NCI-H1105 treated with DMSO at 0.1 percent for 48 hours (cell line): ENCODE results near the gene ADD1.

Experiments
- DNase-seq: peaks from one replicate; lab custom pipeline; 2025; lab: John Stamatoyannopoulos, UW

The ADD1 gene

DNA sequence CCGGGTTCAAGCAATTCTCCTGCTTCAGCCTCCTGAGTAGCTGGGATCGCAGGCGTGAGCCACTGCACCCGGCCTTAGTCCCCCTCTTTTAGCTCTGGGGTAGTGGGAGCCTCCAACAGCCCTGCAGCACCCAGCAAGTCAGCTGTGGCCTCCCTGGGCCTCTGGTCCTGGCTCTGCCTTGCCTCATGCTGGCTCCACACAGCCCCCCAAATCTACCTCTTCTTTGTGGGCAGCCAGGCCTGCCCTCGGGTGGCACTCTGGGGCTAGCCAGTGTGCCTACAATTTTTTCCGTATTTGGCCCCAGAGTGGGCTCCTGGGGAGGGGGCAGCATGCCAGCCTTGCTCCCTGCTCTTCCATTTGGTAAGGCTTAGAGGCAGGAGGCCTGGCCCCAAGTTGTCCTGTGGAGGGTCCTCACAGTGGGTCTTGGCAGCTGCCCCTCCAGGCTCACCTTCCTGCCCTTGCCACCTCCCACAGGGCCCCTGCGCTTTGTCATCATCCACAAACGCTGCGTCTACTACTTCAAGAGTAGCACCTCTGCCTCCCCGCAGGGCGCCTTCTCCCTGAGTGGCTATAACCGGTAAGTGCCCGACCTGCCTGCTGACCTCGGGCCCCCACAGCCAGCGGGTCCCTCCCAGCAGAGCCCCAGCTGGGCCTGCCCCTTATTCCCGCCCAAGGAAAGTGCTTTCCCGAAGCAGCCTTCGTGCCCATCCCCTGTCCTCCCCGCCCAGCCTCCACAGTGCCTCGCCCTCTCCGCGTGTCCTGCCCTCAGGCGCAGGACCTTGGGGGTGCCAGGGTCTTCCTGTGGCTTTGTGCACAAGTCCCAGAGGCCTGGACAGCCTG lies 21.0 kb upstream of the ADD1 start:
- no peak for DNase-seq

DNA sequence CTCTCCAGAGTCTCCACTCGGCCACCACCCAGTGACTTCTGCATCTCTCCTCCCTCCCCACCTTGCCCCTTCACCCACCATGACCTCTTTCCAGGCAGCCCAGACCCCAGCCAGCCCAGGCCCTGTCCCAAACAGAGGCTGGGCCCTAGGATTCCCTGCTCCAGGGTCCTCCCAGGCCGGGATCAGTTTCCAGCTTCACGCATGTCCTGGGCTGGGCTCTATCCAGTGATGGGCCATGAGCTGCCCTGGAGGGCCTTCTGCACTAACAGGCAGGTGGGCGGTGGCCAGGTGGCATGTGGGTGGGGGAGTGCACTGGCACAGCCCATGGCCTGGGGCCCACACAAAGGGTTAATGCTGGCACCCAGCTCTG lies 20.4 kb upstream of the ADD1 start:
- no peak for DNase-seq

DNA sequence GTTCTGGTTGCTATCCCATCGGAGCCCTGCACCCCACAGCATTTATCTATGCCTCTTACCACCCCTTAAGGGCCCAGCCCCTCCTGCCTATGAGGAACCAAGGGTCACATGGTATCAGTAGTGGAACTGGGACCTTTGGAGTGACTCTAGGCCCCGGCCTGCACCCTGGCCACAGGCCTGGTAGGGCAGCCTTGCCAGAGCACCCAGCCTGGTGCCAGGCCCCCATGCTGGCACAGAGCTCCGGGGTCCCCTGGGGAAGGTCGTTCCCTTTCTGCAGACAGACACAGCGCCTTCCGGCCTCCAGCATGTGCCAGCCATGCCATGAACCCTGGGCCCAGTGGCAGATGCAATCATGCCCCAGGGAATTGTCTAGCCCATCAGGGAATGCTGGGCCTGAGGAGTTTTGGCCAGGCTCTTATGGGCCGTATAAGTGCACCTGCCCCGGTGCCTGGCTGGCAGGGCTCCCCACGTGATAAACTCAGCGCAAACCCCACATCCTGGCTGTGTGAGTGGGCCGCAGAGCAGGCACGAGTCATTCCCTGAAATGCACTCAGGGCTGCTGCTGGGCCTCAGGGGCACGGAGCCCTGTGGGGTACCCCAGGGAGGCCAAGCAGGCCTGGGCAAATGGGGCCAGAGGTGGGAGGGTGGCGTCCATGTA lies 19.8 kb upstream of the ADD1 start:
- DNase-seq, result no peak

DNA sequence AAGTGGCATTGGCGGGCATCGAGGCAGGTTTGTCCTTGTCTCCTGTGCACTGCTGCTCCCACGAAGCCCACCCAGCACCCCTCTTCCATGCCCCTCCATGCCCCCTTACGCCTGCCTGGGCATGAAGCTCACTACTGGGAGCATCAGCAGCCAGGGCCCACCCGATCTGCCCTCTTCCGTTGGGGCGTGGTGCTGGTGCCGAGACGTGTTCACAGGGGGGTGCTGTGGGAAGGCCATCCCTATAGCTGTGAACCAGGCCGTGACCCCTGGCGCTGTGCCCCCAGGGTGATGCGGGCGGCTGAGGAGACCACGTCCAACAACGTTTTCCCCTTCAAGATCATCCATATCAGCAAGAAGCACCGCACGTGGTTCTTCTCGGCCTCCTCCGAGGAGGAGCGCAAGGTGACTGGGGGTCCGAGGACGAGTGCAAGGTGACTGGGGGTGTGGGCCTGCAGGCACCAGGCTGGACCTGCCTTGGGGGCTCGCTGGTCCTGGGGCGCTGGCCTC lies 19.3 kb upstream of the ADD1 start:
- no peak for DNase-seq

DNA sequence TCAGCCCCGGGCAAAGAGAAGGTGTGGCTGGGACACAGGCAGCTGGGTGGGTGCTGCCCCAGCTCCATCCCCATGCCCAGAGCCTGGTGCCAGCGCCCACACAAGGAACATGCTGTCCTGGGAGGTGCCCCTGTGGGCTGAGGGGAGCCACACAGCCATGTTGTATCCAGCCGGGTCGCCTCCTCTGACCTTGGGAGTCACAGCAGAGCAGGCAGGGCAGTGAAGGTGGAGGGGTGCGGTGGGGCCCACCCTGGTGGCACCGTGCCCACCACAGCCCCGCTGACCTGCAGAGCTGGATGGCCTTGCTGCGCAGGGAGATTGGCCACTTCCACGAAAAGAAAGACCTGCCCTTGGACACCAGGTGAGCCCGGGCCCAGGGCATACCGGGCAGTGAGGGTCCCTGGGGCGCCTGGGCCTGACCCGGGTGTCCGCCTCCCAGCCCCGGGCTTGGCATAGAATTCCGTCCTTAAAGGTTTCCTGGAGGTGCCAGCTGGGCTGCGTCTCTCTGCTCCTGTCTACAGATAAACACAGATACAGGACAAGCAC lies 18.7 kb upstream of the ADD1 start:
- no peak for DNase-seq

DNA sequence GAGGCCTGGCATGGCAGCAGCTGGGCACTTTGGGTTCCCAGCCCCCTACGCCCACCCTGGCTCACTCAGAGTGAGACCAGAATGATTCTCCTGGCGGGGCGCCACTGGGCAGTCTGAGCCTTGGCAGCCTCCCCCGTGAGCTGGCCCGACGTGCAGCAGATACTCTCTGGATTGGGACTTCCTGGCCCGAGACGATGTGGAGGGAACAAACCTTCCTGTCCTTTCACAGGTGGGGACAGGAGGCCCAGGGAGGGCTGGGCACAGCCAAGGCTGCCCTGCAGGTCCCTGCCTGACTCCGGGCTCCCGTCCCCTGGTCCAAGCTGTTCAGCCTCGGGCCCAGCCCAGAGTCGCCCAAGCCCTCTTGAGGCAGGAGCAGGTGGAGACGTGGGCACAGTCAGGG lies 17.9 kb upstream of the ADD1 start:
- DNase-seq, result no peak

DNA sequence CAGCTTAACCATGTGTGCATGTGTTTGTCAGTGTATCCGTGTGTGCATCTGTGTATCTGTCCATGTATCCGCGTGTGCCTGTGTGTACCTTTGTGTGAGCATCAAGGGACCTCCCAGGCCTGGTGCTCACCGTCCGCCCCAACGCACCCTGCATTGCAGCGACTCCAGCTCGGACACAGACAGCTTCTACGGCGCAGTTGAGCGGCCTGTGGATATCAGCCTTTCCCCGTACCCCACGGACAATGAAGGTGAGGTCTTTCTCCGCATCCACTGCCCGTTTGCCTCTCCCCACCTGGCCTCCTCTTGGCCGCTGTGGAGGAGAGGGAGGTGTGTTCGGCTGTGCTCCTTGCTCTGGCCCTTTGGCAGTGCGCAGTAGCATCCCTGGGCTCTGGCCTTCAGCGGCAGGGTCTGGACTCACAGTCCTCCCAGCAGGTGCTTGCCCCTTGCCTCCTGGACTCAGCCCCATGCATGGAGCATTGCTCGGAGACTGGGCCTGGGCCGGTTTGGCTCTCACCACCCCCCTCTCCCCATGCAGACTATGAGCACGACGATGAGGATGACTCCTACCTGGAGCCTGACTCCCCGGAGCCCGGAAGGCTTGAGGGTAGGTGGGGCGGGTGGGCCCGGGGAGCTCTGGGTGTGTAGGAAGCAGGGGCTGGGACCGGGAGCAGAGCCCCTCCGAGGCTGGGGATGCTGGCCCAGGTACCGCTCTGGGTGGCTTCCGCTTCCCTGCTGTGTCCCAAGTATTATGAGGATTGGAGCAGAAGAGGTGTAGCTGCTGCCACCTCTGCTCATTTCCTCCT lies 16.4 kb upstream of the ADD1 start:
- DNase-seq, result no peak

DNA sequence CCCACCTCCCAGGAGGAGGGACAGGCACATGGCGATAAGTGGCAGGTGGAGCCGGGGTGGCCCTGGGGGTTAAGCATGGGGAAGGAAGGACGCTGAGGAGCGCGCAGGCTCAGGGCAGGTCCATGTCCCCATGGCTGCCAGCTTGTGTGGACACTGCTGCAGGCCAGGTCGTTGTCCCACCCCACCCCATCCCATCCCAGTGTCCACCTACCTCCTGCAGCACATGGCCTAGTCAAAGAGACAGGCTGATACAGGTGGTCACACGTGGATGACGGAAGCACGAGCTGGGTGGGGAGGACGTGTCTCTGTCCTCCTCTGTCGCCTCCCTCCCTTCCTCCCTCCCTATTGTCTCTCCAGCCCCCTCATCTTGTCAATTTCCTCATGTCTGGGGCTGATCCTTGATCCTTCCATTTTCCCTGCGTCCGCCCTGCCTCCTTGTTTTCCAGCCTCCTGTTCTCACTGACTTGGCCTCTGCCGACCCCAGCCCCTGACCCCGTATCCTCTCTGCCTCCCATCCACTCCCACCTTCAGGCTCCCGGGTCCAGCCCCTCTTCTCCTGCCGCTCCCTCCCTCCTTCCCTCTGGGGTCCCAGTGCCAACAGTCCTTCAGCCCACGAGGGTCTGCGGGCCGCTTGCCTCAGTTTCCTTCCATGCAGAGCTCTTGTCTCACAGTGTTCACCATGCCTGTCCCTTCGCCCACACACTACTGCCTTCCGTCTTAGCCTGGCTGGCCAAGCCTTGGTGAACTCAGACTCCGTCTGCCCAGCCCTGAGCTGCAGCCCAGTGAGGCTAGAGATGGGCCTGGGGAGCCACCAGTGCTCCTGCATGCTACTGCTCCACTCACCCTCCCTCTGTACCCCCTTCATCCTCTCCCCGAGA lies 15.5 kb upstream of the ADD1 start:
- no peak for DNase-seq

DNA sequence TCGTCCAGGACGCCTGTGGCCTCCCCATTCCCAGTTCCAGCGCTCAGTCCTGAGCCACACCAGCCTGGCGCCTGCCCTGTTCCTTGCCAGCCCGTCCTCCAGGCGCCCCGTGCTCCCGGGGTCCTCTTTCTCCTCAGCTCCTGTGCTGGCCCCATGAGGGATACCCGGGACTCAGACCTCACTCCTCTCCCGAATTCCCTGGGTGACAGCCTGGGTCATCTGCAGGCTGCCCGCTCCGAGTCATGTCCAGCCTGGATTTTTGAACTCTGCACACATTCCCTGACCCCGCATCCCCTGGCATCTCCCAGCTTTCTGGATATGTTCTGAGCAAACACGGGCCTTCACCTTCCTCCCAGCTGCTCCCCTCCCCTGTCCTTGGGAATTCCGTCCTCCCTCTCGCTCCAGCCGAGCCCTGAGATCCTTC lies 14.9 kb upstream of the ADD1 start:
- no peak for DNase-seq

DNA sequence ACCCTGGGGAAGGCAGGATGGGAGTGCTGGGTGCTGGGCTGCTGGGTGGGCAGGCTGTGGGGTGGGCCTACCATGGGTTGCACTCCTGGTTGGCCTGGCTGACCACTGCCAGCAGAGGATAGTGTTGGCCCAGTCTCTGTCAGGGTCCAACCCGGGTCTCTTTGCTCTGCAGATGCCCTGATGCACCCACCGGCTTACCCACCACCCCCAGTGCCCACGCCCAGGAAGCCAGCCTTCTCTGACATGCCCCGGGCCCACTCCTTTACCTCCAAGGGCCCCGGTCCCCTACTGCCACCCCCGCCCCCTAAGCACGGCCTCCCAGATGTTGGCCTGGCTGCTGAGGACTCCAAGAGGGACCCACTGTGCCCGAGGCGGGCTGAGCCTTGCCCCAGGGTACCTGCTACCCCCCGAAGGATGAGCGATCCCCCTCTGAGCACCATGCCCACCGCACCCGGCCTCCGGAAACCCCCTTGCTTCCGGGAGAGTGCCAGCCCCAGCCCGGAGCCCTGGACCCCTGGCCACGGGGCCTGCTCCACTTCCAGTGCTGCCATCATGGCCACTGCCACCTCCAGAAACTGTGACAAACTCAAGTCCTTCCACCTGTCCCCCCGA lies 14.2 kb upstream of the ADD1 start:
- no peak for DNase-seq

DNA sequence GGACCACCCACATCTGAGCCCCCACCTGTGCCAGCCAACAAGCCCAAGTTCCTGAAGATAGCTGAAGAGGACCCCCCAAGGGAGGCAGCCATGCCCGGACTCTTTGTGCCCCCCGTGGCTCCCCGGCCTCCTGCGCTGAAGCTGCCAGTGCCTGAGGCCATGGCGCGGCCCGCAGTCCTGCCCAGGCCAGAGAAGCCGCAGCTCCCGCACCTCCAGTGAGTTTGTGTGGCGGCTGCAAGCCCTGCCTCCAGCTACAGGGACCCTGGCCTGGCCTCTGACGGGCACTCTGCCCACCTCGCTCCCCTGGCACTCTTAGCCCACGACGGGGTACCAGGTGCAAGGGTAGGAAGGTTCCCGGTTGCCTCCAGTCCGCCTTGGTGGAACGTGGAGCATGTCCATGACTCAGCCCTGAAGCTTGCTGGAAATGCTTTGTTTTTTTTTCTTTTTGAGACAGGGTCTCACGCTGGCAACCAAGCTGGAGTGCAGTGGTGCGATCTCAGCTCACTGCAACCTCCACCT lies 13.7 kb upstream of the ADD1 start:
- no peak for DNase-seq

DNA sequence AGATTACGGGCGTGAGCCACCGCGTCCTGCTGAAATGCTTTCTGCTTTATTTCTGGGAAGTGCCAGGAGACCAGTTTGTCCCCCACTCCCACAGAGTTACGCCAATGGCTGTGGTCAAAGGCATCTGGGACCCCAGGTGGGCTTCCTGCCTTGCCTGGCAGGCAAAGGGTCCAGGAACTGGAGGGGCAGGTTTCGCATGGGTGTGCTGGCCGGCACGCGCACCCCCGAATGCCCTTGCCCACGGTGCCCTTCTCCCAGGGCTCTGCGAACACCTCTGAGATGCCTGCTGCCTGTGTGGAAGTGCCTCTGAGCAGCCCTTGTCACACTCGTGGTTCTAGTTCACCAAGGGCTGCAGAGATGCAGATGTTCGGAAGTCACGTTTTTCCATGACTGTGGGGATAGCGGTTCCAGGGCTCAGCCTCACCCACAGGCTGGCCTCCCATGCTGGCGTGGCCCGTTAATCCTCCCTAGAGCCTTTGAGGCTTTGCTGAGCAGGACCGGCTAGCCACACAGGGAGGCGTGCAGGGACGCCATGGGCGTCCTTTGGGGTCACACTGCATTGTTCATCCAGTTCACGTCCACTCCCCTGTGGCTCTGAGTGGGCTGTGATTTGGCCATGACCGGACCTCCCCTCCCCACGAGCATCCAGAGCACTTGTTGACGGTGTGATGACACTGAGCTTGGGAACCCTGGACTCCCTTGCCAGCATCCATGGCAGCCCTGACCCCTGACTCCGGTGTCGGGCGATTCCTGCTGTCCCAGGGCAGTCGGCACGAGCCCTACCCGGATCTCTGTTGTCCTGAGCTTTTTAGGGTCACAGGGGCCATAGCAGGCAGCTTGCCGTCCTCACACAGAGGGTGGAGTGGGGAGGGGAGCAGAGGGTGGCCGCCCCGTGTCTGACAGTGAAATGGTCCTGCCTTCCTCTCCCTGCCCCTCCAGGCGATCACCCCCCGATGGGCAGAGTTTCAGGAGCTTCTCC lies 12.7 kb upstream of the ADD1 start:
- DNase-seq, result no peak

DNA sequence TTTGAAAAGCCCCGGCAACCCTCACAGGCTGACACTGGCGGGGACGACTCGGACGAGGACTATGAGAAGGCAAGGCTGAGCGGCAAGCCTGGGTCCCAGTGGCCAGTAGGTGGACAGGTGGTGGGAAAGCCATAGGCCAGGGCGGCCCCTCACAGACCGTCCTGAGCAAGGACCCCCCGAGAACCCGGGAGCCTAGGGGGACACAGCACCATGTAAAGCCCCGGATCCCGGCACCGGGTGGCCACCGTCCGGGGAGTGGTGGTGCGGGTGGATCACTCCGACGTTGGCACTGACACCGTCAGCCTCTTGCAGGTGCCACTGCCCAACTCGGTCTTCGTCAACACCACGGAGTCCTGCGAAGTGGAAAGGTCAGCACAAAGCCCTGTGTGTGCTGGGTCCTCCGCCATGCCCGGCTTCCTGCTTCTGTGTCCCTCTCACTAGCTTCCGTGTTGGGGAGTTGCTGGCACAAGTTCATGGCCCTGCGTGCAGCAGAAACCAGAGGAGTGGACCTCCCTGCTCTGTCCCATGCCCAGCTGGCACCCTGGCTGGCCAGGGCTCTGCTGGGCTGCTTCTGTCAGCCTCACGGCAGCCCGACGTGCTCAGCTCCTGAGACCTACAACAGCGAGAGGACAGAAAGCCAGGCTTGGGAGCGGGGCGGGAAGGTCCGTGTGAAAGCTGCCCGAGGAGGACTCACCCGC lies 11.9 kb upstream of the ADD1 start:
- no peak for DNase-seq

DNA sequence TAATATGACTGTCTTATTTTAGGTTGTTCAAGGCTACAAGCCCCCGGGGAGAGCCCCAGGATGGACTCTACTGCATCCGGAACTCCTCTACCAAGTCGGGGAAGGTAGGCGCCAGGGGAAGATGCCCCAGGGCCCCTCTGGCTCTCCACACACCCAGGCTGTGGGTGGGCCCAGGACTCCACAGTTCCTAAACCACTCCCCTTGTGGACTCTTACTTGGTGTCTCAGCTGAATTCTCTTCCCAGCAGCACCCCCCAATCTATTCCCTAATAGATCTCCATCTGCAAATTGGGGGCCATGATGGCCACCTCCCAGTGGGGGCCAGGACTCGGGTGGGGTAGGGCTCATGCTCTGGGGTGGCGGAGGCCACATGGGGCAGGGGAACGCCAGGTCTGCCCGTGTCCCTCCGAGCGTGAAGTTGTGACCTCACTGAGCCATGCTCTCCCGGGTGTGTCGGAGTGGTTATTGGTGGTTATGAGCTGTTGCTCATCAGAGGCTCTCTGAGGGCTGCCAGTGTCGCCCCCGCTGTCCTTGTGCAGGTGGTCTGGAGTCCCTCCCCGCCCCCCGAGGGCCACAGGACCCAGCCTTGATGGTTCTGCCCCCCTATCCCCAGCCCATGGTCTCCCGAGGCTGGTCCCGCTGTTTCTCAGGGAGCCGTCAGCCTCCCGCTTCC lies 11.2 kb upstream of the ADD1 start:
- DNase-seq, result no peak

DNA sequence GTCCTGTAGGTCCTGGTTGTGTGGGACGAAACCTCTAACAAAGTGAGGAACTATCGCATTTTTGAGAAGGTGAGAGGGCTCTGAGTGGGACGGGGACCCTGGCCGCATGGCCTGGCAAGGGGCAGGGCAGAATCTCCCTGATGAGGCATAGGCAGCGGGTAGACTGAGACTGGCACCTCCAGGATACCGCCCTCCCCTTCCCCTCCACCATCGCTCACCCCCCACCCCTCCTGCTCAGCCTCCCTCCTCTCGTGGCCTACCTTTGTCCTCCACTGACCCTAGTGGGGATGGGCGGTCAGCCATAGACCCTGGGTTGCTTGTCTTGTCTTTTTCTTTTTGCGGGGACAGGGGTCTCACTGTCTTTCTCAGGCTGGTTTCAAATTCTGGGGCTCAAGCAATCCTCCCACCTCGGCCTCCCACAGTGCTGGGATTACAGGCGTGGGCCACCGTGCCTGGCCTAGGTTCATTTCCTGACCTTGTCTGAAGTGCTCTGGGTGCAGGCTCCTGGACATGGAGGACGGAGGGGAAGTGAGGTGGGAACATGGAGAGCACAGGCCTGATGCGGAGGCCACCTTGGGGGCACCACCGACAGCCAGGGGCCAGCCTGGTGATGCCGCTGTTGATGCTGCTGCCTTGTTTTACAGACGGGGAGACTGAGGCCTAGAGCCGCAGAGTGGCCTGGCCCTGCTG lies 10.5 kb upstream of the ADD1 start:
- no peak for DNase-seq

DNA sequence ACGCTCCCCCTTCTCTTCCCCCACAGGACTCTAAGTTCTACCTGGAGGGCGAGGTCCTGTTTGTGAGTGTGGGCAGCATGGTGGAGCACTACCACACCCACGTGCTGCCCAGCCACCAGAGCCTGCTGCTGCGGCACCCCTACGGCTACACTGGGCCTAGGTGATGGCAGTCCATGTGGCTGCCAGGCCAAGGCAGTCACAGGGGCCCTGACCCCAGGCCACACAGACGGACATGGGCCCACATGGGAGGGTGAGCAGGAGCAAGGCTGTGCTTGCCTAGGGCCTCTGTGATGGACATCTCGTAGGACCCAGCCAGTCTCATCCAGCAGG lies 10.0 kb upstream of the ADD1 start:
- no peak for DNase-seq

DNA sequence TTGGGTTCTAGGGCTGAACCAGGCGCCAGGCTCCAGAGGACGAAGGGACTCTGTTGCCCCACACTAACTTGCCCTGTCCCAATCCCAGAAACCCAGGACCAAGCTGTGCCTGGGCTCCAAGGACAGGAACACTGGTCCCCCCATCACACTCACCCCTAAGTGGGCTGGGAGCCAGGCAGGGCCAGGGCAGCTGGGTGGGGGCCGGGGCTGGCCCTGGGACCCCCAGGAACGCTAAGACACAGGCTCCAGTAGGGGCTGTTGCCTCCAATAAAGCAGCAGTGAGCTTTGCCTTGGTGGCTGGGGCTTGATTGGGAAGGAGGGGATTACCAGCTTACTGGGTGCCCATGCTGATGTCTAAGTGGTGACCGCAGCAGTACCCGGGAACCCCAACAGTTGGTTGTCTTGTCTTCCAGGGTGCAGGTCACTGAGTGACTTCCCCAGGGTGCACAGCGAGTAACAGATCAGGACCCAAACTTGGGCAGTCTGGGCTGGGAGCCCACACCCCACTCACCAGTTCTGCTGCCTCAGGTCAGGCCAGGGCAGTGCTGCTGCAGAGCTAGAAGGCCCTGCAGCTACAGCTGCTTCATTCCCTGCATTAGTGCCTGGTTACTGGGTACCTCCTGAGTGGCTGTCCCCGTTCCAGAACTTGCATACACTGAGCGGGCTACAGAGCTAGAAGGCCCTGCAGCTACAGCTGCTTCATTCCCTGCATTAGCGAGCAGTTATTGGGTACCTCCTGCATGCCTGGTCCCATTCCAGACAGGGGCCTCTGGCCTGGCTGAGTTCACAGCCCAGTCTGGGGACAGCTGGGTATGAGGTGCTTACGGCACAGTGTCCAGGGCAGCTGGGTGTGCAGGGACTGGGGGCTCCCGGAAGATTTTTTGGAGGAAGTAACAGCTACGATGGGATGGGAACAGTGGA lies 9.4 kb upstream of the ADD1 start:
- DNase-seq, result no peak
